GM12878 (cell line): ENCODE measurements around the gene PPM1D. TPM values are rescaled to one million over a fixed set of nuclear protein-coding genes. Genes with fewer than 3 reads are reported as not detected.

ENCODE experiments used
- ATAC-seq: fragments of 200-7000 bp; cut with Tn5 transposase; 3 replicates; pipeline ENCODE4 v1.9.1; 2020; ENCODE audit warnings: mild to moderate bottlenecking, moderate library complexity
- BruUV-seq: library from RNA; stranded (reverse); fragments of 400-500 nt; replicated peaks from 2 replicates; lab custom pipeline; 2021; lab: Mats Ljungman, UMichigan
- CTCF ChIA-PET: fragments of 300-600 bp; sonication (Branson Sonifier 250); formaldehyde crosslinking; extraction: SDS; loops from one replicate; lab custom pipeline; 2021; ENCODE audit warnings: inconsistent platforms; lab: Yijun Ruan, JAX
- POLR2A ChIA-PET: fragments of 350-600 bp; formaldehyde crosslinking; extraction: SDS; loops from one replicate; lab custom pipeline; 2021; ENCODE audit warnings: inconsistent platforms; lab: Charles Lee
- RAD21 ChIA-PET: fragments of 300-600 bp; sonication (Branson Sonifier 250); formaldehyde crosslinking; loops from one replicate; lab custom pipeline; 2023; ENCODE audit warnings: antibody characterized with exemption; ENCODE audit not compliant: unreplicated experiment; lab: Charles Lee
- SMC1A ChIA-PET: fragments of 300-600 bp; sonication (Branson Sonifier 250); formaldehyde crosslinking; loops from one replicate; lab custom pipeline; 2023; ENCODE audit not compliant: unreplicated experiment, uncharacterized antibody; lab: Charles Lee
- DNase-seq: peaks from one replicate; pipeline ENCODE4 v3.0.0-alpha.2; 2011; ENCODE audit warnings: low read depth, low spot score
- FAIRE-seq: peaks from 3 replicates; lab custom pipeline; 2011; peaks lifted over from hg19 to GRCh38; lab: Jason Lieb, UNC
- H2AFZ ChIP-seq: 2 replicates; pipeline ENCODE4 v1.6.0; 2011; ENCODE audit warnings: low read depth, low read length, control low read depth; ENCODE audit not compliant: control insufficient read depth
- H3K27ac ChIP-seq: 2 replicates; pipeline ENCODE4 v1.5.1; 2011; ENCODE audit warnings: control low read depth; ENCODE audit not compliant: control insufficient read depth, insufficient read depth
- H3K27me3 ChIP-seq, 2 experiments: replicated peaks in 1 of 2; 2 replicates each; pipeline versions ENCODE4 v1.6.0 to v1.6.1; 2011; ENCODE audit warnings: low read length in 1 of 2; ENCODE audit not compliant: control insufficient read depth in 2 of 2, insufficient read depth in 2 of 2
- H3K36me3 ChIP-seq, 2 experiments: 2 replicates each; pipeline ENCODE4 v1.5.1; 2011; ENCODE audit warnings: low read length in 1 of 2; ENCODE audit not compliant: control insufficient read depth in 2 of 2, insufficient read depth in 2 of 2
- H3K4me1 ChIP-seq: 2 replicates; pipeline ENCODE4 v1.6.1; 2011; ENCODE audit warnings: mild to moderate bottlenecking, low read length, moderate library complexity, mixed read lengths; ENCODE audit not compliant: control insufficient read depth, insufficient read depth
- H3K4me2 ChIP-seq: 2 replicates; pipeline ENCODE4 v1.6.0; 2011; ENCODE audit warnings: control low read depth; ENCODE audit not compliant: control insufficient read depth, insufficient read depth
- H3K4me3 ChIP-seq: fragments of 200-600 bp; sonication (generic); 2 replicates; pipeline ENCODE4 v1.5.1; 2016
- H3K79me2 ChIP-seq: 2 replicates; pipeline ENCODE4 v1.6.0; 2011; ENCODE audit warnings: low read length; ENCODE audit not compliant: control insufficient read depth, insufficient read depth
- H3K9ac ChIP-seq: 2 replicates; pipeline ENCODE4 v1.8.0; 2011; ENCODE audit warnings: low read length, control low read depth, mixed read lengths; ENCODE audit not compliant: control insufficient read depth, insufficient read depth
- H3K9me3 ChIP-seq: replicated peaks from 3 replicates; pipeline ENCODE4 v1.5.1; 2011; ENCODE audit warnings: mild to moderate bottlenecking, low read length; ENCODE audit not compliant: control insufficient read depth, insufficient read depth
- H4K20me1 ChIP-seq: 2 replicates; pipeline ENCODE4 v1.6.0; 2011; ENCODE audit not compliant: control insufficient read depth, insufficient read depth
- CEBPB ChIP-seq, 2 experiments: fragments of 150-350 bp in 1 of 2; IDR thresholded peaks; 2 replicates each; pipeline ENCODE4 v1.6.1; 2012 to 2014; ENCODE audit warnings: low read depth in 2 of 2, low read length in 2 of 2, borderline replicate concordance in 1 of 2, inconsistent platforms in 1 of 2
- FOXK2 ChIP-seq: fragments of 450-650 bp; IDR thresholded peaks from 2 replicates; pipeline ENCODE4 v1.6.1; 2017; ENCODE audit warnings: mild to moderate bottlenecking, moderate library complexity
- IRF5 ChIP-seq: fragments of 450-650 bp; IDR thresholded peaks from 2 replicates; pipeline ENCODE4 v1.6.1; 2017; ENCODE audit warnings: borderline replicate concordance
- MEF2B ChIP-seq: fragments of 450-650 bp; IDR thresholded peaks from 2 replicates; pipeline ENCODE4 v1.6.1; 2018; ENCODE audit warnings: mild to moderate bottlenecking, moderate library complexity; ENCODE audit not compliant: partially characterized antibody, poor library complexity, severe bottlenecking
- NFXL1 ChIP-seq: fragments of 450-650 bp; IDR thresholded peaks from 2 replicates; pipeline ENCODE4 v1.6.1; 2017; ENCODE audit warnings: antibody characterized with exemption, mild to moderate bottlenecking, borderline replicate concordance
- PAX5 ChIP-seq: IDR thresholded peaks from 2 replicates; pipeline ENCODE4 v1.6.1; 2011; ENCODE audit warnings: low read depth, low read length, borderline replicate concordance
- PKNOX1 ChIP-seq: fragments of 450-650 bp; IDR thresholded peaks from 2 replicates; pipeline ENCODE4 v1.6.1; 2016; ENCODE audit warnings: mild to moderate bottlenecking
- POLR2A ChIP-seq: IDR thresholded peaks from 2 replicates; pipeline ENCODE4 v1.6.1; 2011; ENCODE audit warnings: low read depth, mild to moderate bottlenecking, low read length
- WGBS: methylation state at CpG from one replicate; pipeline ENCODE4 v1.1.6; 2016; ENCODE audit warnings: low lambda C conversion rate; ENCODE audit not compliant: insufficient replicate concordance, insufficient coverage; ENCODE audit errors: missing lambda C conversion rate; 5-methylcytosine and 5-hydroxymethylcytosine counted together
- in situ Hi-C: fragments of 300-500 bp; cut with MboI; formaldehyde crosslinking; loops from 9 replicates; pipeline ENCODE4 v1.14.3; 2018; ENCODE audit warnings: mixed read lengths
- intact Hi-C: fragments of 100-400 bp; cut with micrococcal nuclease; formaldehyde crosslinking; loops from one replicate; pipeline ENCODE4 v1.14.2; 2022; ENCODE audit not compliant: unreplicated experiment
- polyA plus RNA-seq, 11 experiments: library from polyadenylated mRNA; depleted of rRNA in 4 of 11; unstranded in 6 of 11; stranded (reverse) in 5 of 11; fragments of >200 nt; fragmentation: Nextera tagmentation in 4 of 11; fragmentation: Illumina TruSeq in 1 of 11; extraction: Ambion mirVana in 4 of 11; extraction: Trizol in 1 of 11; gene quantifications; 1 replicate in 1 of 11; 2 replicates in 10 of 11; pipeline versions ENCODE4 v1.2.1 to v1.2.3, GENCODE V29; 2011 to 2016; ENCODE audit warnings: inconsistent platforms in 2 of 11, missing spikeins in 2 of 11, low read depth in 1 of 11
- total RNA-seq, 4 experiments: library from RNA; depleted of rRNA in 3 of 4; stranded (reverse); fragments of >200 nt in 3 of 4; fragmentation: Illumina TruSeq in 1 of 4; extraction: Trizol in 1 of 4; gene quantifications; 2 replicates each; pipeline versions ENCODE4 v1.2.1 to v1.2.3, GENCODE V29; 2013 to 2021

The PPM1D gene
- total and polyA plus RNA-seq, 10 of the 15 experiments (the other 5 are each of a cell fraction or from before 2014, with no cell fraction given), result 1.9 to 20.8 (median 10.7) TPM

GRCh38 chr17:60659156-60659555 is 59.2 kb downstream of the PPM1D start (continued):
- TF ChIP-seq CEBPB (IDR thresholded peaks at IDR 0.05; ENCODE audit: borderline replicate concordance in 1 of 2, low read depth in 2 of 2, low read length in 2 of 2) (no peak), POLR2A (no peak), IRF5 (no peak)

- Histone ChIP-seq H3K36me3 (peaks cover 0 to 3% of the 10 kb centered on the region in 2 experiments; a peak in 3 of 4 replicates), H3K27ac (no peak overlapping the region), H3K9me3 (no peaks in the 10 kb centered on the region), H3K4me2 (no peak overlapping the region), H4K20me1 (no peaks in the 10 kb centered on the region), H3K4me1 (no peaks in the 10 kb centered on the region), H3K9ac (no peak overlapping the region), H3K27me3 (no peaks in the 10 kb centered on the region), H3K4me3 (no peak overlapping the region), H3K79me2 (no peaks in the 10 kb centered on the region), H2AFZ (no peak overlapping the region)
- SMC1A ChIA-PET, result interaction anchor here (1.0 kb wide), 1 partner anchor 9 kb away, joined by 3 read pairs; no protein-coding TSS in a partner anchor
- RAD21 ChIA-PET, result no interaction called here
- no peak for DNase-seq
- intact Hi-C loops (no loop called here), in situ Hi-C loops (no loop called here)
- TF ChIP-seq MEF2B, result no peak
- TF ChIP-seq FOXK2, result no peak
- no peak for TF ChIP-seq PAX5
- TF ChIP-seq PKNOX1, result 0 out of 2 replicates have a peak, but pooled peaks have one; percentile 12
- peak; percentile 80 for TF ChIP-seq NFXL1
- CTCF ChIA-PET, result interaction anchor here (1.0 kb wide), 1 partner anchor 24 kb away, joined by 4 read pairs; no protein-coding TSS in a partner anchor
- peak; percentile 49 for ATAC-seq
- 82% methylated on average over 2 of the region's 2 CpGs for WGBS
- BruUV-seq, result no TSS peak
- POLR2A ChIA-PET, result no interaction called here
- FAIRE-seq, result no peak
Observed at GRCh38 chr17:60661489-60661888, 61.5 kb downstream of the PPM1D start.
